ENCODE results near the gene MASP2. TPM values are rescaled to one million over a fixed set of nuclear protein-coding genes. Genes with fewer than 3 reads are reported as not detected.

The MASP2 gene
- total and polyA plus RNA-seq, 12 donors, result 0.07 TPM; not detected in 11

GRCh38 chr1:11072216-11072917 is 25.3 kb upstream of the MASP2 start:
- Histone ChIP-seq H3K4me1 (replicated peaks in 1 of 2) (no peaks in the 10 kb centered on the region), H3K4me3 (no peak overlapping the region), H3K27ac (no peak overlapping the region), H3K27me3 (no peaks in the 10 kb centered on the region), H3K36me3 (replicated peaks in 1 of 2) (peaks cover 0 to 99% of the 10 kb centered on the region in 2 donors), H3K9me3 (replicated peaks in 1 of 3) (no peaks in the 10 kb centered on the region)
- intact Hi-C loops (cut with DNase I), result no loop called here
- TF ChIP-seq, protein P1, sequence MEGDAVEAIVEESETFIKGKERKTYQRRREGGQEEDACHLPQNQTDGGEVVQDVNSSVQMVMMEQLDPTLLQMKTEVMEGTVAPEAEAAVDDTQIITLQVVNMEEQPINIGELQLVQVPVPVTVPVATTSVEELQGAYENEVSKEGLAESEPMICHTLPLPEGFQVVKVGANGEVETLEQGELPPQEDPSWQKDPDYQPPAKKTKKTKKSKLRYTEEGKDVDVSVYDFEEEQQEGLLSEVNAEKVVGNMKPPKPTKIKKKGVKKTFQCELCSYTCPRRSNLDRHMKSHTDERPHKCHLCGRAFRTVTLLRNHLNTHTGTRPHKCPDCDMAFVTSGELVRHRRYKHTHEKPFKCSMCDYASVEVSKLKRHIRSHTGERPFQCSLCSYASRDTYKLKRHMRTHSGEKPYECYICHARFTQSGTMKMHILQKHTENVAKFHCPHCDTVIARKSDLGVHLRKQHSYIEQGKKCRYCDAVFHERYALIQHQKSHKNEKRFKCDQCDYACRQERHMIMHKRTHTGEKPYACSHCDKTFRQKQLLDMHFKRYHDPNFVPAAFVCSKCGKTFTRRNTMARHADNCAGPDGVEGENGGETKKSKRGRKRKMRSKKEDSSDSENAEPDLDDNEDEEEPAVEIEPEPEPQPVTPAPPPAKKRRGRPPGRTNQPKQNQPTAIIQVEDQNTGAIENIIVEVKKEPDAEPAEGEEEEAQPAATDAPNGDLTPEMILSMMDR (IDR thresholded peaks at IDR 0.05), result no peak
- no peak for TF ChIP-seq POLR2A (IDR thresholded peaks at IDR 0.05)
- 72 to 89% (median 73%) methylated on average over 13 of the region's 13 CpGs for WGBS, 4 donors
- peak in 1 of 7 donors; percentile 15 for DNase-seq

DNA sequence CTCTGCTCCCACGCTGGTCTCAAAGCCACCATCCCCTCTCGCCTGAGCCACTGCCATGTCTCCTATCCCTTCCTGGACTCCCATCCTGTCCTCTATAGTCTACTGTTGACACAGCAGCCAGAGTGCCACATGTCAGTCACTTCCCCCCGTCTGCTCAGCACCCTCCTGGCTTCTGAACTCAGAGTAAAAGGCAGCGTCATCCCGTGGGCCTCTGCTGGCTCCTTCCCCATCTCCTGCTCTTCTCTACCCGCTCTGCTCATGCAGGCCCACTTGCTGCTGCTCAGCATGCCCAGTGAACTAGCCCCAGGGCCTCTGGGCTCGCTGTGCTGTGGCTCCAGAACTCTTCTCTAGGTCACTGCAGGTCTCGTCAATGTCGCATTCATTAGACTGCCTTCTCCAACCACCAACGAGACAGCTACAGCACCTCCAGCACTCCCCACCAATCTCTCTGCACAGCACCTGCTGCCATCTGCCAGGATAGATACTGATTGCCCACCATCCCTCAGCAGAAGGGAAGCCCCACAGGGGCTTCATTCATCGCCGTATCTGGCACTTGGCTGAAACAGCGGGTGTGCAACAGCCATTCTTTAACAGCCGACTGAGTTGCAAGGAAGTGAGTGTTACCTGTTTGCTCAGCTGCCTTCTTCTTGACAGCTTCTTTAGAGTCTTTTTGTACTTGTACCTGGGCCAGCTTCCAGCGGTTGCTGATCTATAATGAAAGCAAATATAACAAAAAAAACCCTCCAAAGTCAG is 24.6 kb upstream of the MASP2 start:
- H3K4me3 ChIP-seq, result no peak overlapping the region
- 76 to 89% (median 82%) methylated on average over 13 to 15 of the region's 15 CpGs for WGBS, 4 donors
- peak in 2 of 7 donors; percentile 6 to 52 for DNase-seq
- H3K27me3 ChIP-seq, result no peaks in the 10 kb centered on the region
- peaks cover 0 to 97% of the 10 kb centered on the region in 2 donors for H3K36me3 ChIP-seq (replicated peaks in 1 of 2)
- H3K9me3 ChIP-seq (replicated peaks in 1 of 3), result no peaks in the 10 kb centered on the region
- H3K27ac ChIP-seq, result no peak overlapping the region
- H3K4me1 ChIP-seq (replicated peaks in 1 of 2), result no peaks in the 10 kb centered on the region
- TF ChIP-seq, protein P1 (IDR thresholded peaks at IDR 0.05), result no peak
- TF ChIP-seq POLR2A (IDR thresholded peaks at IDR 0.05), result no peak
- intact Hi-C loops (cut with DNase I), result no loop called here

DNA sequence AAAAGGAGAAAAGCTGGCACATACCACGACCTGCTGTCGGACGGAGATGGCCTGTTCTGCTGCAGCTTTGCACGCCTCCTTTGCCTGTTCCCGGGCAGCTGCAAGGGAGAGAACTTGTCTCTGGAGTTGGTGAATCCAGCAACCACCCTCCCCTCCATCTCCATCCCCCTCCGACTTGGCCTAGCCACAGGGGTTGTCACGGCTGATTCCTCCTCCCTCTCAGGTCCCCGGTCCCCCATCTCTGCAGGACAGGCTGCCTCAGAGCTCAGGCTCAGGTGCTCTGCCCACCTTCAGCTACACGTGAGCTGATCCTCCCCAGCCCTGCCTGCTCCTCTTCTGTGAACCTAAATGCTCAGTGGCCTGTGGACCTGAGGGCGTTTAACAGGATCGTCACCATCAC is 23.8 kb upstream of the MASP2 start:
- Histone ChIP-seq H3K27ac (no peak overlapping the region), H3K4me3 (no peak overlapping the region), H3K27me3 (no peaks in the 10 kb centered on the region), H3K4me1 (replicated peaks in 1 of 2) (no peaks in the 10 kb centered on the region), H3K9me3 (replicated peaks in 1 of 3) (no peaks in the 10 kb centered on the region), H3K36me3 (replicated peaks in 1 of 2) (peaks cover 0 to 95% of the 10 kb centered on the region in 2 donors)
- 82 to 93% (median 88%) methylated on average over 11 of the region's 11 CpGs for WGBS, 4 donors
- TF ChIP-seq, protein P1 (IDR thresholded peaks at IDR 0.05), result no peak
- peak in 2 of 7 donors; percentile 12 to 42 for DNase-seq
- intact Hi-C loops (cut with DNase I), result no loop called here

DNA sequence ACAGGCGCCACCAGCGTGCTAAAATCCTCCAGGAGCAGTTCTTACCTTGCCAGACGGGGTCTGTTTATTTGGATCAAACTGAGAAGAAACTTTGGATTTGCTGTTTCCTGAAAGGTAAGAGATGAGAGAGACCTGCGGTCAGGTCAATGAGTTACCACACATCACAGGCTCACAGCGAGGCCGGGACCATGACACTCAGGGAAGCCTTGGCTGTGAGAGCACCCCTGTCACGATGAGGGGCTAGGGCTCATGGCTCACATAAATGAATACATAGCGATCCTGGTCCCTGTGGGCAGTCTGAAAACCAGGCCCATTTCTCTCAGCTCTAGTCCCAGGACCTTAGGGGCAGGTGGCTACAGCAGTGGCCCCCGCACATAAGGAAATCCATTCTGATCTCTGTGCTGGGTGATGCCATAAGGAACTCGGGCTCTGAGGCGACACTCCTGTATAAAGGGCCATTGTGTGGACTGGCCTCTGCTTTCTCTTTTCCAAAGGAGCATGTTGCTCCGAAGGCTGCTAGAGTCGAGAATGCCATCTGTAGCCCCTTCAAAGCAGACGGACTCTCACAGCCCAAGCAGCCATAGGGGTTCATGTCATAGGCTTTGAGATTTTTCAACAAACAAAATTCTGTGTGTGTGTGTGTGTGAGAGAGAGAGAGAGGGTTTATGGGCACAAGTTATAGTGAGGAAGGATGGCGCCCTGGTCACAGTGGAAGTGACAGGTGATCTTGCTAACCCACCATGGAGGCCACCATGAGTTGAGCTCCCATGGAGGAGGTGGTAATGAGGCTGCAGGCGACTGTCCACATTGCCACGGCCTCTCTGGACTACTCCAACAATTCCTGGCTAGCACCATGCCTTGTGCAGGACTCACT is 21.8 kb upstream of the MASP2 start:
- H3K27me3 ChIP-seq, result no peaks in the 10 kb centered on the region
- peak in 2 of 7 donors; percentile 9 to 17 for DNase-seq
- WGBS, 4 donors, result 91 to 93% (median 92%) methylated on average over 9 to 17 of the region's 17 CpGs
- intact Hi-C loops (cut with DNase I), result no loop called here
- no peak overlapping the region for H3K27ac ChIP-seq
- no peak overlapping the region for H3K4me3 ChIP-seq
- H3K4me1 ChIP-seq (replicated peaks in 1 of 2), result no peaks in the 10 kb centered on the region
- H3K36me3 ChIP-seq (replicated peaks in 1 of 2), result peaks cover 0 to 93% of the 10 kb centered on the region in 2 donors
- no peaks in the 10 kb centered on the region for H3K9me3 ChIP-seq (replicated peaks in 1 of 3)
- TF ChIP-seq POLR2A (IDR thresholded peaks at IDR 0.05), result no peak
- TF ChIP-seq, protein P1 (IDR thresholded peaks at IDR 0.05), result no peak

Data from adrenal gland (tissue), 12 donors.